GM12892 (cell line): ENCODE results near the gene SIRT3.

Experiments used
- POLR2A ChIP-seq: IDR thresholded peaks from 2 replicates; pipeline ENCODE4 v1.6.1; 2011; ENCODE audit warnings: low read depth, low read length, control low read depth
- TAF1 ChIP-seq: IDR thresholded peaks from 2 replicates; pipeline ENCODE4 v1.6.1; 2011; ENCODE audit warnings: low read depth, mild to moderate bottlenecking, control low read depth, low read length, borderline replicate concordance

DNA sequence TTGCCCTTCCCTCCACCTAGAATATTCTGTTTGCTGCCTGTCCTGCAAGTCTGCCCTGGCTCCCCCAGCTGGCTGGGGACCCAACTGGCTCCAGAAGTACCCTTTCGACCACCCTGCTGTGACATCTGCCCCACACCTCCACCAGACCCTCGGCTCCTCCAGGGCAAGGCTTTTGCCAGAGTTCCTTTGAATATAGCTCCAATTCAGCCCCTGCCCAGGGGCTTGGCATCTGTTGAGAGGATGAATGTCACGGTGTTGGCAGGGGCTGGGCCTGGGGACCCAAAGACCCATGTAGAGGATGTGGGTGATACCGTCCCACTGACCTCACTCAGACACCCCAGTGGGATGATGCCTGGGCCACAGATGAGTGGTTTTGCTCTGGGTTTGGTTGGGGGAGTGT lies 46.0 kb upstream of the SIRT3 start:
- TF ChIP-seq TAF1 (no peak), POLR2A (no peak)
